ENCODE data around the gene HDAC1. TPM values are rescaled to one million over a fixed set of nuclear protein-coding genes. Genes with fewer than 3 reads are reported as not detected.

The HDAC1 gene
- total and polyA plus RNA-seq, 10 of the 15 experiments (the other 5 are each of a cell fraction or from before 2014, with no cell fraction given), result 147 to 331 (median 168) TPM

GRCh38 chr1:32352239-32352745, 60.4 kb downstream of the HDAC1 start:
- Histone ChIP-seq H3K36me3 (ENCODE audit: control insufficient read depth in 2 of 2, insufficient read depth in 2 of 2, low read length in 1 of 2) (no peaks in the 10 kb centered on the region), H3K79me2 (ENCODE audit: control insufficient read depth, insufficient read depth, low read length) (no peaks in the 10 kb centered on the region; the same call in 1 of the 2 replicates), H3K27me3 (replicated peaks in 1 of 2; ENCODE audit: control insufficient read depth in 2 of 2, insufficient read depth in 2 of 2, low read length in 1 of 2) (no peaks in the 10 kb centered on the region), H3K4me1 (ENCODE audit: control insufficient read depth, insufficient read depth, low read length) (peaks cover 14% of the 10 kb centered on the region), H3K27ac (ENCODE audit: control insufficient read depth, insufficient read depth) (no peak overlapping the region), H3K9me3 (replicated peaks; ENCODE audit: control insufficient read depth, insufficient read depth, low read length) (no peaks in the 10 kb centered on the region), H3K4me2 (ENCODE audit: control insufficient read depth, insufficient read depth) (peak overlapping the region; percentile 98), H3K9ac (ENCODE audit: control insufficient read depth, insufficient read depth, low read length) (peak overlapping the region; percentile 85; the same call in 1 of the 2 replicates), H4K20me1 (ENCODE audit: control insufficient read depth, insufficient read depth) (no peaks in the 10 kb centered on the region), H3K4me3 (peak overlapping the region; percentile 72; the same call in 1 of the 2 replicates), H2AFZ (ENCODE audit: control insufficient read depth, low read depth, low read length) (no peak overlapping the region)
- CTCF ChIA-PET, result interaction anchor here (0.6 to 3.0 kb wide), 9 partner anchors 13 to 829 kb away, joined by 3 to 8 read pairs (median 4); partner anchors contain the start of genes BSDC1 and TRIM62
- in situ Hi-C loops (cut with MboI), result no loop called here
- POLR2A ChIA-PET, result interaction anchor here (1.1 to 5.1 kb wide), 6 partner anchors 13 to 42 kb away, joined by 3 to 46 read pairs (median 4); partner anchors contain the start of genes BSDC1 and MARCKSL1
- RAD21 ChIA-PET (ENCODE audit: unreplicated experiment), result interaction anchor here (1.3 to 2.8 kb wide), 3 partner anchors 11 to 42 kb away, joined by 3 to 18 read pairs (median 5); partner anchors contain the start of genes BSDC1 and MARCKSL1
- intact Hi-C loops (cut with micrococcal nuclease; ENCODE audit: unreplicated experiment), result no loop called here
- SMC1A ChIA-PET (ENCODE audit: uncharacterized antibody, unreplicated experiment), result interaction anchor here (0.6 to 3.6 kb wide), 3 partner anchors 15 to 35 kb away, joined by 3 to 16 read pairs (median 3); partner anchors contain the start of gene MARCKSL1
- WGBS (ENCODE audit: insufficient coverage, insufficient replicate concordance, low lambda C conversion rate, missing lambda C conversion rate), result 52% methylated on average over 8 of the region's 8 CpGs
- ATAC-seq, result no peak
- DNase-seq (ENCODE audit: low read depth, low spot score), result no peak
- no peak for FAIRE-seq
- TSS peak; percentile 42 for BruUV-seq (replicated peaks)
- no peak for TF ChIP-seq NFIC (IDR thresholded peaks at IDR 0.05; ENCODE audit: low read depth, low read length)
- no peak for TF ChIP-seq PBX3 (IDR thresholded peaks at IDR 0.05; ENCODE audit: insufficient replicate concordance, low read depth, low read length)
- TF ChIP-seq POLR2AphosphoS2 (IDR thresholded peaks at IDR 0.05; ENCODE audit: low read depth, low read length), result no peak
- no peak for TF ChIP-seq ATF7 (IDR thresholded peaks at IDR 0.05; ENCODE audit: low read depth)
- TF ChIP-seq, protein P1, sequence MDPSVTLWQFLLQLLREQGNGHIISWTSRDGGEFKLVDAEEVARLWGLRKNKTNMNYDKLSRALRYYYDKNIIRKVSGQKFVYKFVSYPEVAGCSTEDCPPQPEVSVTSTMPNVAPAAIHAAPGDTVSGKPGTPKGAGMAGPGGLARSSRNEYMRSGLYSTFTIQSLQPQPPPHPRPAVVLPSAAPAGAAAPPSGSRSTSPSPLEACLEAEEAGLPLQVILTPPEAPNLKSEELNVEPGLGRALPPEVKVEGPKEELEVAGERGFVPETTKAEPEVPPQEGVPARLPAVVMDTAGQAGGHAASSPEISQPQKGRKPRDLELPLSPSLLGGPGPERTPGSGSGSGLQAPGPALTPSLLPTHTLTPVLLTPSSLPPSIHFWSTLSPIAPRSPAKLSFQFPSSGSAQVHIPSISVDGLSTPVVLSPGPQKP (IDR thresholded peaks at IDR 0.05; ENCODE audit: low read depth, low read length), result no peak
- TF ChIP-seq, protein P2, sequence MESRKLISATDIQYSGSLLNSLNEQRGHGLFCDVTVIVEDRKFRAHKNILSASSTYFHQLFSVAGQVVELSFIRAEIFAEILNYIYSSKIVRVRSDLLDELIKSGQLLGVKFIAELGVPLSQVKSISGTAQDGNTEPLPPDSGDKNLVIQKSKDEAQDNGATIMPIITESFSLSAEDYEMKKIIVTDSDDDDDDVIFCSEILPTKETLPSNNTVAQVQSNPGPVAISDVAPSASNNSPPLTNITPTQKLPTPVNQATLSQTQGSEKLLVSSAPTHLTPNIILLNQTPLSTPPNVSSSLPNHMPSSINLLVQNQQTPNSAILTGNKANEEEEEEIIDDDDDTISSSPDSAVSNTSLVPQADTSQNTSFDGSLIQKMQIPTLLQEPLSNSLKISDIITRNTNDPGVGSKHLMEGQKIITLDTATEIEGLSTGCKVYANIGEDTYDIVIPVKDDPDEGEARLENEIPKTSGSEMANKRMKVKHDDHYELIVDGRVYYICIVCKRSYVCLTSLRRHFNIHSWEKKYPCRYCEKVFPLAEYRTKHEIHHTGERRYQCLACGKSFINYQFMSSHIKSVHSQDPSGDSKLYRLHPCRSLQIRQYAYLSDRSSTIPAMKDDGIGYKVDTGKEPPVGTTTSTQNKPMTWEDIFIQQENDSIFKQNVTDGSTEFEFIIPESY (IDR thresholded peaks at IDR 0.05), result no peak
- TF ChIP-seq, protein P3, sequence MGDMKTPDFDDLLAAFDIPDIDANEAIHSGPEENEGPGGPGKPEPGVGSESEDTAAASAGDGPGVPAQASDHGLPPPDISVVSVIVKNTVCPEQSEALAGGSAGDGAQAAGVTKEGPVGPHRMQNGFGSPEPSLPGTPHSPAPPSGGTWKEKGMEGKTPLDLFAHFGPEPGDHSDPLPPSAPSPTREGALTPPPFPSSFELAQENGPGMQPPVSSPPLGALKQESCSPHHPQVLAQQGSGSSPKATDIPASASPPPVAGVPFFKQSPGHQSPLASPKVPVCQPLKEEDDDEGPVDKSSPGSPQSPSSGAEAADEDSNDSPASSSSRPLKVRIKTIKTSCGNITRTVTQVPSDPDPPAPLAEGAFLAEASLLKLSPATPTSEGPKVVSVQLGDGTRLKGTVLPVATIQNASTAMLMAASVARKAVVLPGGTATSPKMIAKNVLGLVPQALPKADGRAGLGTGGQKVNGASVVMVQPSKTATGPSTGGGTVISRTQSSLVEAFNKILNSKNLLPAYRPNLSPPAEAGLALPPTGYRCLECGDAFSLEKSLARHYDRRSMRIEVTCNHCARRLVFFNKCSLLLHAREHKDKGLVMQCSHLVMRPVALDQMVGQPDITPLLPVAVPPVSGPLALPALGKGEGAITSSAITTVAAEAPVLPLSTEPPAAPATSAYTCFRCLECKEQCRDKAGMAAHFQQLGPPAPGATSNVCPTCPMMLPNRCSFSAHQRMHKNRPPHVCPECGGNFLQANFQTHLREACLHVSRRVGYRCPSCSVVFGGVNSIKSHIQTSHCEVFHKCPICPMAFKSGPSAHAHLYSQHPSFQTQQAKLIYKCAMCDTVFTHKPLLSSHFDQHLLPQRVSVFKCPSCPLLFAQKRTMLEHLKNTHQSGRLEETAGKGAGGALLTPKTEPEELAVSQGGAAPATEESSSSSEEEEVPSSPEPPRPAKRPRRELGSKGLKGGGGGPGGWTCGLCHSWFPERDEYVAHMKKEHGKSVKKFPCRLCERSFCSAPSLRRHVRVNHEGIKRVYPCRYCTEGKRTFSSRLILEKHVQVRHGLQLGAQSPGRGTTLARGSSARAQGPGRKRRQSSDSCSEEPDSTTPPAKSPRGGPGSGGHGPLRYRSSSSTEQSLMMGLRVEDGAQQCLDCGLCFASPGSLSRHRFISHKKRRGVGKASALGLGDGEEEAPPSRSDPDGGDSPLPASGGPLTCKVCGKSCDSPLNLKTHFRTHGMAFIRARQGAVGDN (IDR thresholded peaks at IDR 0.05), result no peak
- TF ChIP-seq BACH1 (IDR thresholded peaks at IDR 0.05; ENCODE audit: borderline replicate concordance), result no peak
- no peak for TF ChIP-seq NR2F1 (conservative IDR thresholded peaks at IDR 0.05)
- TF ChIP-seq SREBF2 (IDR thresholded peaks at IDR 0.05; ENCODE audit: low read length), result no peak
- no peak for TF ChIP-seq CHD2 (IDR thresholded peaks at IDR 0.05; ENCODE audit: borderline replicate concordance, low read depth, low read length)
- no peak for TF ChIP-seq SUZ12 (IDR thresholded peaks at IDR 0.05; ENCODE audit: unreplicated experiment)
- no peak for TF ChIP-seq CHD4 (IDR thresholded peaks at IDR 0.05)
- no peak for TF ChIP-seq MYC (IDR thresholded peaks at IDR 0.05; ENCODE audit: insufficient read depth, insufficient read length, insufficient replicate concordance, low read length, severe bottlenecking)
- TF ChIP-seq PAX8 (IDR thresholded peaks at IDR 0.05), result no peak

Data from GM12878 (cell line).